A673 (cell line): ENCODE measurements around the gene FCF1.

Experiments
- EZH2 ChIP-seq: fragments of 200-600 bp; sonication (generic); IDR thresholded peaks from 2 replicates; pipeline ENCODE4 v1.6.1; 2017; ENCODE audit warnings: borderline replicate concordance, low read depth, mild to moderate bottlenecking, mixed read lengths, antibody characterized with exemption, low read length; ENCODE audit not compliant: poor library complexity, severe bottlenecking
- TF ChIP-seq, protein P1 (sequence below): fragments of 300-800, 200-600 bp; sonication (generic); conservative IDR thresholded peaks from 2 replicates; pipeline ENCODE4 v1.5.1; 2017; ENCODE audit warnings: low read depth, mild to moderate bottlenecking, antibody characterized with exemption, low read length, moderate library complexity, mixed read lengths

DNA sequence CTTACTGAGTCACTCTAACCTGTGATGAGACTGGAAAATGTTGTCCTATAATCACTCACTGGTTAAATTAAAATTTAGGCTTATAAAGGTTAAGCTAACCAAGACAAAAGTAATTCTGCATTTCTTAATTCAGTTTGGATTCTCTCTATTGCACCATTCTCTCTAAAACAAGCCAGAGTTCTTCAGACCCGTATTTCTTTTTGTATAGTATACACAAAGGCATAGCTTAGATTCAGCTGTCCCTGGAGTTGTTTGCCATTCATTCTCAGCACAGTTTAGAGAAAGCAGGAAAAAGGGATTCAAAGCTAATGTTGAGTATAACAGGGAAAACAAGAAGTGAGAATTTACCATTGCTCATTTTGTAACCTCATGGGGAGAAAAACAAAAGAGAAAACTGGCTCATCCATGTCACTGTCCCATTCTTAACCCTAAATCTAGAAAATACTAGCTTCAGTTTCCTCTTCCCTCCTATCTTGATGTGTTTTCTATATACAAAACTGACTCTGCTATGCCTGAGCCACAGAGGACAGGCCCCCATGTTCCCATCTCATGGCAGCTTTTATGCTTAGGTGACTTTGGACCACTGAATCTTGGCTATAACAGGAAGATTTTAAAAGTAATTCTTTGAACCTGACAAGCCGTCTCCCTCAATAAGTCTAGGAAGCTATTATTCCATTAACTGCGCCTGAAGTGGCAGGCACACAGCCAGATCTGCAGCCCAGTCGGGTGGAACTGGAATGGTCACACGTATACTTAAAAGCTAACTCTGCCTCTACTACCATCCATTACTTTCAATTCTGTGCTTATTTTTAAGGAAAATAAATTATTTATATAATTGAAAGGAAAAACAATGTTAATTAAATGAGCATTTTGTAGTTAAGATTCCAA is 7.1 kb upstream of the FCF1 start:
- TF ChIP-seq, protein P1, sequence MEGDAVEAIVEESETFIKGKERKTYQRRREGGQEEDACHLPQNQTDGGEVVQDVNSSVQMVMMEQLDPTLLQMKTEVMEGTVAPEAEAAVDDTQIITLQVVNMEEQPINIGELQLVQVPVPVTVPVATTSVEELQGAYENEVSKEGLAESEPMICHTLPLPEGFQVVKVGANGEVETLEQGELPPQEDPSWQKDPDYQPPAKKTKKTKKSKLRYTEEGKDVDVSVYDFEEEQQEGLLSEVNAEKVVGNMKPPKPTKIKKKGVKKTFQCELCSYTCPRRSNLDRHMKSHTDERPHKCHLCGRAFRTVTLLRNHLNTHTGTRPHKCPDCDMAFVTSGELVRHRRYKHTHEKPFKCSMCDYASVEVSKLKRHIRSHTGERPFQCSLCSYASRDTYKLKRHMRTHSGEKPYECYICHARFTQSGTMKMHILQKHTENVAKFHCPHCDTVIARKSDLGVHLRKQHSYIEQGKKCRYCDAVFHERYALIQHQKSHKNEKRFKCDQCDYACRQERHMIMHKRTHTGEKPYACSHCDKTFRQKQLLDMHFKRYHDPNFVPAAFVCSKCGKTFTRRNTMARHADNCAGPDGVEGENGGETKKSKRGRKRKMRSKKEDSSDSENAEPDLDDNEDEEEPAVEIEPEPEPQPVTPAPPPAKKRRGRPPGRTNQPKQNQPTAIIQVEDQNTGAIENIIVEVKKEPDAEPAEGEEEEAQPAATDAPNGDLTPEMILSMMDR: no peak
- TF ChIP-seq EZH2: no peak
